Calu3 (cell line): ENCODE measurements around the gene ITK. TPM values are rescaled to one million over a fixed set of nuclear protein-coding genes. Genes with fewer than 3 reads are reported as not detected.

Source experiments
- BruUV-seq: library from RNA; stranded (reverse); fragments of 400-500 nt; replicated peaks from 2 replicates; lab custom pipeline; 2021; lab: Mats Ljungman, UMichigan
- CTCF ChIA-PET: fragments of 300-600 bp; sonication (Branson Sonifier 250); formaldehyde crosslinking; loops from one replicate; lab custom pipeline; 2022; ENCODE audit warnings: antibody characterized with exemption; lab: Charles Lee
- DNase-seq: peaks from one replicate; pipeline ENCODE4 v3.0.0; 2022
- H3K27ac Mint-ChIP-seq: one replicate; pipeline ENCODE4 v1.8.0; 2022; ENCODE audit warnings: mixed read lengths; ENCODE audit not compliant: unreplicated experiment
- H3K27me3 Mint-ChIP-seq: one replicate; pipeline ENCODE4 v1.8.0; 2022; ENCODE audit warnings: mixed read lengths; ENCODE audit not compliant: unreplicated experiment
- H3K36me3 Mint-ChIP-seq: one replicate; pipeline ENCODE4 v1.8.0; 2022; ENCODE audit warnings: mild to moderate bottlenecking, moderate library complexity, mixed read lengths; ENCODE audit not compliant: insufficient read depth, unreplicated experiment
- H3K4me1 Mint-ChIP-seq: one replicate; pipeline ENCODE4 v1.8.0; 2022; ENCODE audit warnings: mild to moderate bottlenecking, low read depth, mixed read lengths; ENCODE audit not compliant: unreplicated experiment
- H3K4me3 Mint-ChIP-seq: one replicate; pipeline ENCODE4 v1.8.0; 2022; ENCODE audit warnings: mild to moderate bottlenecking, low read depth, moderate library complexity, mixed read lengths; ENCODE audit not compliant: unreplicated experiment
- H3K9me3 Mint-ChIP-seq: one replicate; pipeline ENCODE4 v1.8.0; 2022; ENCODE audit warnings: low read depth, mixed read lengths; ENCODE audit not compliant: unreplicated experiment
- CTCF ChIP-seq: fragments of 200-600 bp; IDR thresholded peaks from one replicate; pipeline ENCODE4 v1.8.0; 2022; ENCODE audit warnings: antibody characterized with exemption; ENCODE audit not compliant: unreplicated experiment
- intact Hi-C: fragments of 100-400 bp; cut with micrococcal nuclease; formaldehyde crosslinking; loops from one replicate; pipeline ENCODE4 v1.10.0; 2022; ENCODE audit not compliant: unreplicated experiment
- total RNA-seq: library from RNA; stranded (reverse); gene quantifications from 2 replicates; pipeline ENCODE4 v1.2.3, GENCODE V29; 2022

Gene ITK
- total RNA-seq, 1 experiment from 2014 or later: not detected

- intact Hi-C loops: no loop called here
- TF ChIP-seq CTCF: no peak
- CTCF ChIA-PET: no interaction called here
- Mint-ChIP-seq H3K4me3 (no peak overlapping the region), H3K27ac (no peak overlapping the region), H3K9me3 (no peaks in the 10 kb centered on the region), H3K27me3 (no peaks in the 10 kb centered on the region), H3K36me3 (no peaks in the 10 kb centered on the region), H3K4me1 (no peaks in the 10 kb centered on the region)
- DNase-seq: no peak
- no TSS peak for BruUV-seq
Measured at GRCh38 chr5:157279605-157280239, 99.1 kb downstream of the ITK start.

- CTCF ChIA-PET: no interaction called here
- BruUV-seq: no TSS peak
- intact Hi-C loops: no loop called here
Measured at GRCh38 chr5:157280927-157281326, 100.3 kb downstream of the ITK start.

GRCh38 chr5:157282150-157282549 lies 101.5 kb downstream of the ITK start:
- BruUV-seq: no TSS peak
- Mint-ChIP-seq H3K4me3 (no peak overlapping the region), H3K36me3 (no peaks in the 10 kb centered on the region), H3K27me3 (no peaks in the 10 kb centered on the region), H3K4me1 (no peaks in the 10 kb centered on the region), H3K9me3 (no peaks in the 10 kb centered on the region), H3K27ac (no peak overlapping the region)
- CTCF ChIA-PET: no interaction called here
- no peak for DNase-seq
- no peak for TF ChIP-seq CTCF
- intact Hi-C loops: no loop called here

More at GRCh38 chr5:157280927-157281326, 100.3 kb downstream of the ITK start:
- Mint-ChIP-seq H3K27ac (no peak overlapping the region), H3K4me3 (no peak overlapping the region), H3K9me3 (no peaks in the 10 kb centered on the region), H3K36me3 (no peaks in the 10 kb centered on the region), H3K27me3 (no peaks in the 10 kb centered on the region), H3K4me1 (no peaks in the 10 kb centered on the region)
- DNase-seq: no peak
- no peak for TF ChIP-seq CTCF

GRCh38 chr5:157283434-157283833 lies 102.8 kb downstream of the ITK start:
- Mint-ChIP-seq H3K4me1 (no peaks in the 10 kb centered on the region), H3K36me3 (no peaks in the 10 kb centered on the region), H3K4me3 (no peak overlapping the region), H3K9me3 (no peaks in the 10 kb centered on the region), H3K27ac (no peak overlapping the region), H3K27me3 (no peaks in the 10 kb centered on the region)
- intact Hi-C loops: no loop called here
- DNase-seq: no peak
- CTCF ChIA-PET: interaction anchor here (0.9 kb wide), 1 partner anchor 16 kb away, joined by 3 read pairs; no protein-coding TSS in a partner anchor
- no TSS peak for BruUV-seq
- no peak for TF ChIP-seq CTCF
